Smooth muscle cell (in vitro differentiated cells): ENCODE measurements around the gene LUZP2. TPM values are rescaled to one million over a fixed set of nuclear protein-coding genes. Genes with fewer than 3 reads are reported as not detected.

ENCODE experiments used
- DNase-seq: peaks from one replicate; lab custom pipeline; 2025; ENCODE audit not compliant: unreplicated experiment; lab: John Stamatoyannopoulos, UW
- H2AFZ ChIP-seq: fragments of 200-600 bp; sonication (generic); 2 replicates; pipeline ENCODE4 v1.6.0; 2016; ENCODE audit warnings: antibody characterized with exemption, low read depth, mild to moderate bottlenecking
- H3F3A ChIP-seq: fragments of 200-600 bp; sonication (generic); 2 replicates; pipeline ENCODE4 v1.6.0; 2017; ENCODE audit warnings: antibody characterized with exemption, low read depth
- H3K27ac ChIP-seq: fragments of 200-600 bp; sonication (generic); 2 replicates; pipeline ENCODE4 v1.5.1; 2016; ENCODE audit warnings: low read depth, mild to moderate bottlenecking
- H3K27me3 ChIP-seq: fragments of 200-600 bp; sonication (generic); 2 replicates; pipeline ENCODE4 v1.6.1; 2016; ENCODE audit warnings: low read depth, mild to moderate bottlenecking
- H3K36me3 ChIP-seq: fragments of 200-600 bp; sonication (generic); 2 replicates; pipeline ENCODE4 v1.5.1; 2016; ENCODE audit warnings: low read depth
- H3K4me1 ChIP-seq: fragments of 200-600 bp; sonication (generic); 2 replicates; pipeline ENCODE4 v1.5.1; 2016; ENCODE audit warnings: low read depth
- H3K4me2 ChIP-seq: fragments of 200-600 bp; sonication (generic); 2 replicates; pipeline ENCODE4 v1.6.0; 2016; ENCODE audit warnings: mild to moderate bottlenecking
- H3K4me3 ChIP-seq: fragments of 200-600 bp; sonication (generic); 2 replicates; pipeline ENCODE4 v1.5.1; 2016; ENCODE audit warnings: mild to moderate bottlenecking
- H3K79me2 ChIP-seq: fragments of 200-600 bp; sonication (generic); 2 replicates; pipeline ENCODE4 v1.6.0; 2016; ENCODE audit warnings: low read depth, mild to moderate bottlenecking
- H3K9ac ChIP-seq: fragments of 200-600 bp; sonication (generic); 2 replicates; pipeline ENCODE4 v1.6.0; 2016; ENCODE audit warnings: low read depth
- H3K9me3 ChIP-seq: fragments of 200-600 bp; sonication (generic); replicated peaks from 2 replicates; pipeline ENCODE4 v1.5.1; 2016; ENCODE audit warnings: low read depth
- H4K20me1 ChIP-seq: fragments of 200-600 bp; sonication (generic); 2 replicates; pipeline ENCODE4 v1.6.0; 2016; ENCODE audit warnings: low read depth
- CTCF ChIP-seq: fragments of 200-600 bp; sonication (generic); IDR thresholded peaks from 2 replicates; pipeline ENCODE4 v1.5.1; 2017; ENCODE audit warnings: borderline replicate concordance, mild to moderate bottlenecking, antibody characterized with exemption; ENCODE audit not compliant: insufficient read depth, poor library complexity, severe bottlenecking
- WGBS: methylation state at CpG from one replicate; pipeline ENCODE4 v1.1.7; 2016; ENCODE audit warnings: low lambda C conversion rate; 5-methylcytosine and 5-hydroxymethylcytosine counted together
- polyA plus RNA-seq: library from polyadenylated mRNA; unstranded; fragments of >200 nt; fragmentation: Nextera tagmentation; extraction: Ambion mirVana; gene quantifications from 2 replicates; pipeline ENCODE4 v1.2.1, GENCODE V29; 2016
- total RNA-seq: library from RNA; depleted of rRNA; stranded (reverse); fragments of >200 nt; gene quantifications from 2 replicates; pipeline ENCODE4 v1.2.3, GENCODE V29; 2014

The LUZP2 gene
- total and polyA plus RNA-seq, 2 experiments from 2014 or later, result 1.1 to 1.3 TPM

- no peaks in the 10 kb centered on the region for H3K36me3 ChIP-seq
- TF ChIP-seq CTCF, result no peak
- no peak overlapping the region for H2AFZ ChIP-seq
- H3K79me2 ChIP-seq, result no peaks in the 10 kb centered on the region
- no peaks in the 10 kb centered on the region for H3K4me1 ChIP-seq
- H3K4me3 ChIP-seq, result no peak overlapping the region
- no peaks in the 10 kb centered on the region for H3K9me3 ChIP-seq
- DNase-seq, result no peak
- no peak overlapping the region for H3K27ac ChIP-seq
- no peaks in the 10 kb centered on the region for H3K27me3 ChIP-seq
- no peaks in the 10 kb centered on the region for H4K20me1 ChIP-seq
- no peak overlapping the region for H3K4me2 ChIP-seq
- no peak overlapping the region for H3K9ac ChIP-seq
- 73% methylated on average over 2 of the region's 2 CpGs for WGBS
- no peaks in the 10 kb centered on the region for H3F3A ChIP-seq
These were observed 192.1 kb downstream of the LUZP2 start for GRCh38 chr11:24688981-24689380.

GRCh38 chr11:24697522-24698111 is 200.8 kb downstream of the LUZP2 start:
- Histone ChIP-seq H3K4me2 (no peak overlapping the region), H3K79me2 (no peaks in the 10 kb centered on the region), H3K27ac (no peak overlapping the region), H2AFZ (no peak overlapping the region), H3K27me3 (no peaks in the 10 kb centered on the region), H3K36me3 (no peaks in the 10 kb centered on the region), H3K4me1 (no peaks in the 10 kb centered on the region), H4K20me1 (no peaks in the 10 kb centered on the region), H3F3A (no peaks in the 10 kb centered on the region), H3K9ac (no peak overlapping the region), H3K9me3 (no peaks in the 10 kb centered on the region), H3K4me3 (no peak overlapping the region)
- no peak for TF ChIP-seq CTCF
- no peak for DNase-seq
- 67% methylated on average over 3 of the region's 3 CpGs for WGBS

- Histone ChIP-seq H3K4me2 (no peak overlapping the region), H3K27ac (no peak overlapping the region), H3K4me1 (no peaks in the 10 kb centered on the region), H4K20me1 (no peaks in the 10 kb centered on the region), H3K9ac (no peak overlapping the region), H3K4me3 (no peak overlapping the region), H3F3A (no peaks in the 10 kb centered on the region), H3K79me2 (no peaks in the 10 kb centered on the region), H3K27me3 (no peaks in the 10 kb centered on the region), H3K36me3 (no peaks in the 10 kb centered on the region), H3K9me3 (no peaks in the 10 kb centered on the region), H2AFZ (no peak overlapping the region)
- DNase-seq, result no peak
- TF ChIP-seq CTCF, result no peak
These were observed 207.9 kb downstream of the LUZP2 start for GRCh38 chr11:24704716-24705115.

- H3K9ac ChIP-seq, result no peak overlapping the region
- DNase-seq, result no peak
- H3K9me3 ChIP-seq, result no peaks in the 10 kb centered on the region
- no peaks in the 10 kb centered on the region for H3F3A ChIP-seq
- no peaks in the 10 kb centered on the region for H3K36me3 ChIP-seq
- H3K27ac ChIP-seq, result no peak overlapping the region
- H2AFZ ChIP-seq, result no peak overlapping the region
- H3K27me3 ChIP-seq, result no peaks in the 10 kb centered on the region
- H3K4me3 ChIP-seq, result no peak overlapping the region
- no peak for TF ChIP-seq CTCF
- no peaks in the 10 kb centered on the region for H4K20me1 ChIP-seq
- no peaks in the 10 kb centered on the region for H3K4me1 ChIP-seq
- no peaks in the 10 kb centered on the region for H3K79me2 ChIP-seq
- no peak overlapping the region for H3K4me2 ChIP-seq
These were observed 208.6 kb downstream of the LUZP2 start for GRCh38 chr11:24705474-24705873.
